Activated T-cell treated with anti-CD3 and anti-CD28 coated beads for 4 hours (primary cell): ENCODE measurements around the gene ALG1L2.
"Not testable (repeated sequence)": the region's sequence is repeated elsewhere in the genome, so short reads cannot be mapped to it uniquely, and the experiment has no call there.

Source experiments
- DNase-seq: peaks from one replicate; pipeline ENCODE4 v3.0.0-alpha.2; 2020

The ALG1L2 gene

GRCh38 chr3:130136337-130136736 lies 54.7 kb downstream of the ALG1L2 start:
- not testable (repeated sequence) for DNase-seq

DNA sequence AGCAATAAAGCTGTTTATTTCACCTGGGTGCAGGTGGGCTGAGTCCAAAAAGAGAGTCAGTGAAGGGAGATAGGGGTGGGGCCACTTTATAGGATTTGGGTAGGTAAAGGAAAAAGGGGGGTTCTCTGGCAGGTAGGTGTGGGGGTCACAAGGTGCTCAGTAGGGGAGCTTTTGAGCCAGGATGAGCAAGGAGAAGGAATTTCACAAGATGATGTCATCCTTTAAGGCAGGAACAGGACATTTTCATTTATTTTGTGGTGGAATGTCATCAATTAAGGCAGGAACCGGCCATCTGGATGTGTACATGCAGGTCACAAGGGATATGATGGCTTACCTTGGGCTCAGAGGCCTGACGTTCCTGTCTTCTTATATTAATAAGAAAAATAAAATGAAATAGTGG lies 56.1 kb downstream of the ALG1L2 start:
- DNase-seq = not testable (repeated sequence)

- not testable (repeated sequence) for DNase-seq
These were observed 57.4 kb downstream of the ALG1L2 start for GRCh38 chr3:130138992-130139391.

- not testable (repeated sequence) for DNase-seq
These were observed 59.1 kb downstream of the ALG1L2 start for GRCh38 chr3:130140756-130141155.

GRCh38 chr3:130143648-130144327 lies 62.2 kb downstream of the ALG1L2 start:
- DNase-seq = not testable (repeated sequence)

DNA sequence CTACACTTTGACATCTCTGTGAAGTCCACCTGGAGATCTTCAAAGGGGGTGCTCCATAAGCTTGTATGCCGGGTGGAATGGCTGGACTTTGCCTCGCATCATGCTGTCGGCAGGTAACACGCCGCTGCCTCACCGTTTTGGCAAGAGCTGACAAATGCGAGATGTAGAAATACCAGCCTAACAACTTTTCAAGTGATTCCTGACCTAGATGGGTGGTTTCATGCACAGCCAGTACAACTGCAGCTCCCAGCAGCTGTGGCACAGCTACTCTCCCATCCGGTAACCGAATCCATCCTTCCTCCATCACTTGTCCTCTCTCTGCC lies 62.7 kb downstream of the ALG1L2 start:
- DNase-seq = not testable (repeated sequence)

- not testable (repeated sequence) for DNase-seq
These were observed 63.8 kb downstream of the ALG1L2 start for GRCh38 chr3:130145456-130145855.

GRCh38 chr3:130146465-130146864 lies 64.8 kb downstream of the ALG1L2 start:
- DNase-seq = not testable (repeated sequence)
